ENCODE results near the gene TRIM24. TPM values are rescaled to one million over a fixed set of nuclear protein-coding genes. Genes with fewer than 3 reads are reported as not detected.
"Not testable (repeated sequence)": the region's sequence is repeated elsewhere in the genome, so short reads cannot be mapped to it uniquely, and the experiment has no call there.

Gene TRIM24
- total RNA-seq, 1 donor from 2014 or later = 17.3 TPM

- peaks cover 10% of the 10 kb centered on the region for H3K9me3 Mint-ChIP-seq
- DNase-seq = no peak
- no peaks in the 10 kb centered on the region for H3K27me3 Mint-ChIP-seq
- H3K4me3 Mint-ChIP-seq = no peak overlapping the region
- H3K36me3 Mint-ChIP-seq (ENCODE audit: low read depth) = peaks cover 19% of the 10 kb centered on the region
- H3K4me1 Mint-ChIP-seq = peaks cover 9% of the 10 kb centered on the region
- intact Hi-C loops (cut with micrococcal nuclease) = no loop called here
- H3K27ac Mint-ChIP-seq = no peak overlapping the region
Observed at GRCh38 chr7:138493535-138493934, 33.5 kb downstream of the TRIM24 start.

DNA sequence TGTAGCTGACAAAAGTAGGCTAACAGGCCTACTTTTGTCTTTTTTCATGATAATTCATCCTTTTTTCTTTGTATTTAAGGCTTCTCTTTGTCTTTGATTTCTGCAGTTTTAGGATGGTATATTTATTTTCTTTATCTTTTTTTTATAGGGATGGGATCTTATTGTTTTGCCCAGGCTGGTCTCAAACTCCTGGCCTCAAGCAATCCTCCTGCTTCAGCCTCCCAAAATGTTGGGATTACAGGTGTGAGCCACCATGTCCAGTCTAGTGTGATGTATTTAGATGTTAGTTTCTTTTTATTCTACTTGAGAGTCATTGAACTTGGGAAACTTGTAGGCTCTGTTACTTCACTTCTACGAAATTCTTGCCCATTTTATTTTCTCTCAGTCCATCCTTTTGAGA lies 35.4 kb downstream of the TRIM24 start:
- no peak for DNase-seq
- intact Hi-C loops (cut with micrococcal nuclease) = no loop called here
- no peaks in the 10 kb centered on the region for H3K27me3 Mint-ChIP-seq
- no peak overlapping the region for H3K4me3 Mint-ChIP-seq
- peaks cover 30% of the 10 kb centered on the region for H3K36me3 Mint-ChIP-seq (ENCODE audit: low read depth)
- peaks cover 9% of the 10 kb centered on the region for H3K4me1 Mint-ChIP-seq
- H3K27ac Mint-ChIP-seq = no peak overlapping the region
- H3K9me3 Mint-ChIP-seq = peaks cover 9% of the 10 kb centered on the region

DNA sequence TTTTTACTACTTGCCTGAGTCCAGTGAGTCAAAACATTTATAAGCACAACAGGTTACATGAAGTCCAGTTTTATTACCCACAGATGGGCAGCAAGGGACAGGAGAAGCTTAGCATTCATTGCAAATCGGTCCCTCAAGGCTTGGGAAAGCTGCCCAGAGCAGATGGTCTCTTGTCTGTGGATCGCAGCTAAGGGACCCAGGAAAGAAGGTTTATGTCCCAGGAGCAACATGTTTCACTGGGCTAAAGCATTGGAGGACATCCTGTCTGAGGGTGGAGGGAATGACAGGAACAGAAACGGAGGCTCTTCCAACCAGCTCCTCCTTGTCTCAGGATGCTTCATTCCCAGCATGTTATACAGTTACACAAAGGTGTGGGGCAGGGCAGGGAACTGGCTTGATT lies 39.3 kb downstream of the TRIM24 start:
- DNase-seq = no peak
- H3K9me3 Mint-ChIP-seq = peaks cover 9% of the 10 kb centered on the region
- H3K27ac Mint-ChIP-seq = no peak overlapping the region
- H3K36me3 Mint-ChIP-seq (ENCODE audit: low read depth) = peaks cover 27% of the 10 kb centered on the region
- intact Hi-C loops (cut with micrococcal nuclease) = no loop called here
- H3K4me1 Mint-ChIP-seq = peaks cover 6% of the 10 kb centered on the region
- H3K4me3 Mint-ChIP-seq = no peak overlapping the region
- no peaks in the 10 kb centered on the region for H3K27me3 Mint-ChIP-seq

DNA sequence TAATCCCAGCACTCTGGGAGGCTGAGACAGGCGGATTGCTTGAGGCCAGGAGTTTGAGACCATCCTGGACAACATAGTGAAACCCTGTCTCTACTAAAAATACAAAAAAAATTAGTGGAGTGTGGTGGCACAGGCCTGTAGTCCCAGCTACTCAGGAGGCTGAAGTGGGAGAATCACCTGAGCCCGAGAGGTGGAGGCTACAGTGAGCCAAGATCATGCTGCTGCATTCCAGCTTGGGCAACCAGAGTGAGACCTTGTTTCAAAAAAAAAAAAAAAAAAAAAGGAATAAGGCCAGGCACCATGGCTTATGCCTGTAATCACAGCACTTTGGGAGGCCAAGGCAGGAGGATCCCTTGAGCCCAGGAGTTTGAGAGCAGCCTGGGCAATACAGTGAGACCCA lies 40.2 kb downstream of the TRIM24 start:
- H3K4me1 Mint-ChIP-seq; DNase-seq; H3K27ac Mint-ChIP-seq; intact Hi-C loops (cut with micrococcal nuclease); H3K27me3 Mint-ChIP-seq; H3K4me3 Mint-ChIP-seq: not testable (repeated sequence)
- H3K9me3 Mint-ChIP-seq = peaks cover 13% of the 10 kb centered on the region
- peaks cover 33% of the 10 kb centered on the region for H3K36me3 Mint-ChIP-seq (ENCODE audit: low read depth)

- peaks cover 6% of the 10 kb centered on the region for H3K4me1 Mint-ChIP-seq
- peaks cover 36% of the 10 kb centered on the region for H3K36me3 Mint-ChIP-seq (ENCODE audit: low read depth)
- no peak for DNase-seq
- intact Hi-C loops (cut with micrococcal nuclease) = no loop called here
- no peaks in the 10 kb centered on the region for H3K27me3 Mint-ChIP-seq
- H3K4me3 Mint-ChIP-seq = no peak overlapping the region
- no peak overlapping the region for H3K27ac Mint-ChIP-seq
- H3K9me3 Mint-ChIP-seq = peaks cover 13% of the 10 kb centered on the region
Observed at GRCh38 chr7:138500892-138501291, 40.8 kb downstream of the TRIM24 start.

GRCh38 chr7:138502023-138502767 lies 42.1 kb downstream of the TRIM24 start:
- Mint-ChIP-seq H3K9me3 (peaks cover 14% of the 10 kb centered on the region), H3K27ac (no peak overlapping the region), H3K4me3 (no peak overlapping the region), H3K4me1 (peaks cover 10% of the 10 kb centered on the region), H3K27me3 (no peaks in the 10 kb centered on the region), H3K36me3 (ENCODE audit: low read depth) (peaks cover 39% of the 10 kb centered on the region)
- DNase-seq = no peak
- intact Hi-C loops (cut with micrococcal nuclease) = no loop called here

DNA sequence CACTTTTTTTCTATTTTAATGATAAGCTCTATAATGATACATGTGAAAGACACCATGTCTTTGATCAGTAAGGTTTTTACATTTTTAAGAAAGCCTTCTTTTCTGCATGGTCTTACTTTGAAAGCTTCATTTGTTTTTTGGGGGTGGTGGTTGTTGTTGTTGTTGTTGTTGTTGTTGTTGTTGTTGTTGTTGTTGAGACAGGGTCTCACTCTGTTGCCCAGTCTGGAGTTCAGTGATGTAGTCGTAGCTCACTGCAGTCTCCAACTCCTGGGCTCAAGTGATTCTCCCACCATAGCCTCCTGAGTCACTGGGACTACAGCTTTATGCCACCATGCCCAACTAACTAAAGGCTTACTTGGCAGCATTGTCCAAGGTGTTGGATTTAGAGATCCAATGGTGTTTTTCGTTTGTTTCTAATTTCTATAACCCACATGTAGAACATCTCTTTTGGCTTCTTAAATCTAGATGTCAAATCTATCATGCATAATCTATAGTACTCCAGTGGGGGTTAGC lies 45.4 kb downstream of the TRIM24 start:
- Mint-ChIP-seq H3K27me3 (no peaks in the 10 kb centered on the region), H3K4me1 (peaks cover 13% of the 10 kb centered on the region), H3K9me3 (peaks cover 10% of the 10 kb centered on the region), H3K4me3 (no peak overlapping the region), H3K36me3 (ENCODE audit: low read depth) (peaks cover 46% of the 10 kb centered on the region), H3K27ac (no peak overlapping the region)
- intact Hi-C loops (cut with micrococcal nuclease) = no loop called here
- DNase-seq = no peak

- intact Hi-C loops (cut with micrococcal nuclease) = no loop called here
- Mint-ChIP-seq H3K9me3 (peaks cover 14% of the 10 kb centered on the region), H3K4me1 (peaks cover 13% of the 10 kb centered on the region), H3K4me3 (no peak overlapping the region), H3K27me3 (no peaks in the 10 kb centered on the region), H3K36me3 (ENCODE audit: low read depth) (peaks cover 56% of the 10 kb centered on the region), H3K27ac (no peak overlapping the region)
- no peak for DNase-seq
Observed at GRCh38 chr7:138506764-138507163, 46.7 kb downstream of the TRIM24 start.

DNA sequence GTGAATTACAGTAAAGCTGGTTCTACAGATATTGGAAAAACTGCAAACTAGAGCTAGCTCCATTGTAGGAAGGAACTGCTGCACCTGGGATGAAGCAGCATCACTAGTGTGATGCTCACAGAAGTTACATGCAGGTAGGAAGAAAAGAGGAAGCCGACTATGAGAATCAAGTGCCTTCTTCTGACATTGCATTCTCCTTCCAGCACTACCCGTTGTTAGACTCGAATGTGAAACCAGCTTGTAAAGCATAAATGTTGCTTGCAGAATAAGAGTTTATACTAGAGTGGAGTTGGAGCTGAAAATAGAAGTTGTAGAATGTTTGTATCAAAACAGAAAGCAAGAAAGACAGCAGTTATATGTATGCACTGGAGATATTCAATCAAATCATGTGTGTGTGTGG lies 49.9 kb downstream of the TRIM24 start:
- DNase-seq = no peak
- H3K36me3 Mint-ChIP-seq (ENCODE audit: low read depth) = peaks cover 70% of the 10 kb centered on the region
- peaks cover 17% of the 10 kb centered on the region for H3K9me3 Mint-ChIP-seq
- peak overlapping the region; percentile 25 for H3K27ac Mint-ChIP-seq
- intact Hi-C loops (cut with micrococcal nuclease) = no loop called here
- H3K4me3 Mint-ChIP-seq = no peak overlapping the region
- H3K4me1 Mint-ChIP-seq = peaks cover 14% of the 10 kb centered on the region
- no peaks in the 10 kb centered on the region for H3K27me3 Mint-ChIP-seq

DNA sequence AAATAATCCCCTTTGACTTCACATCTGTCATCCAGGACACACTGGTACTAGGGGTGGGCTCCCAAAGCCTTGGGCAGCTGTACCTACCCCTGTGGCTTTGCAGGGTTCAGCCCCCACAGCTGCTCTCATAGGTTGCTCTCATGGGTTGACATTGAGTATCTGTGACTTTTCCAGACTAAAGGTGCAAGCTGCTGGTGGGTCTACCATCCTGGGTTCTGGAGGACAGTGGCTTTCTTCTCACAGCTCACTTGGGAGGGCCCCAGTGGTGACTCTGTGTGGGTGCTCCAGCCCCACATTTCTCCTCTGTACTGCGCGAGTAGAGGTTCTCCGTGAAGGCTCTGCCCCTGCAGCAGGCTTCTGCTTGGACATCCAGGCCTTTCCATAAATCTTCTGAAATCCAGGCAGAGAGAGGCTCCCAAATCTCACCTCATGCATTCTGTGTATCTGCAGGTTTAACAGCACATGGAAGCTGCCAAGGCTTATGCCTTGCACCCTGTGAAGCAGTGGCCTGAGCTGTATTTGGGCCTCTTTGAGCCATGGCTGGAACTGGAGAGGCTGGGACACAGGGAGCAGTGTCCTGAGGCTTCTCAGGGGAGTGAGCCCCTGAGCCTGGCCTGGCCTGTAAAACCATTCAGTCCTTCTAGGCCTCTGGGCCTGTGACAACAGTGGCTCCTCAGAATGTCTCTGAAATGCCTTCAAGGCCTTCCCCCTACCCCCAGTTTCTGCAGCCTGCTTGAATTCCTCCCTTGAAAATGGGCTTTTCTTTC lies 52.2 kb downstream of the TRIM24 start:
- Mint-ChIP-seq H3K27me3 (no peaks in the 10 kb centered on the region), H3K4me3 (no peak overlapping the region), H3K36me3 (ENCODE audit: low read depth) (peaks cover 63% of the 10 kb centered on the region), H3K4me1 (peaks cover 10% of the 10 kb centered on the region), H3K27ac (no peak overlapping the region), H3K9me3 (peaks cover 9% of the 10 kb centered on the region)
- DNase-seq = no peak
- intact Hi-C loops (cut with micrococcal nuclease) = no loop called here

DNA sequence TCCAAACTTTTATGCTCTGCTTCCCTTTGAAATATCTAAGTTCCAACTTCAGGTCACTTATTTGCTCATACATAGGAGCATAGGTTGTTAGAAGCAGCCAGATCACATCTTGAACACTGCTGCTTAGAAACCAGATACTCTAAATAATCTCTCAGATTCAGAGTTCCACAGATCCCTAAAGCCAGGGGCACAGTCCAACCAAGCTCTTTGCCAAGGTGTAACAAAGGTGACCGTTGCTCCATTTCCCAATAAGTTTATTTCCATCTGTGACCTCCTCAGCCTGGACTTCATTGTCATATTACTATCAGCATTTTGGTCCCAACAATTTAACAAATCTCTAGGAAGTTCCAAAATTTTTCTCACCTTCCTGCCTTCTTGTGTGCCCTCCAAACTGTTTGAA lies 52.8 kb downstream of the TRIM24 start:
- peaks cover 9% of the 10 kb centered on the region for H3K9me3 Mint-ChIP-seq
- H3K4me1 Mint-ChIP-seq = peaks cover 10% of the 10 kb centered on the region
- peaks cover 66% of the 10 kb centered on the region for H3K36me3 Mint-ChIP-seq (ENCODE audit: low read depth)
- H3K27ac Mint-ChIP-seq = no peak overlapping the region
- no peak overlapping the region for H3K4me3 Mint-ChIP-seq
- intact Hi-C loops (cut with micrococcal nuclease) = no loop called here
- no peaks in the 10 kb centered on the region for H3K27me3 Mint-ChIP-seq
- DNase-seq = no peak

GRCh38 chr7:138513344-138513871 lies 53.3 kb downstream of the TRIM24 start:
- Mint-ChIP-seq H3K4me1 (peaks cover 7% of the 10 kb centered on the region), H3K4me3 (no peak overlapping the region), H3K36me3 (ENCODE audit: low read depth) (peaks cover 60% of the 10 kb centered on the region), H3K27me3 (no peaks in the 10 kb centered on the region), H3K27ac (no peak overlapping the region), H3K9me3 (peaks cover 9% of the 10 kb centered on the region)
- no peak for DNase-seq
- intact Hi-C loops (cut with micrococcal nuclease) = no loop called here

DNA sequence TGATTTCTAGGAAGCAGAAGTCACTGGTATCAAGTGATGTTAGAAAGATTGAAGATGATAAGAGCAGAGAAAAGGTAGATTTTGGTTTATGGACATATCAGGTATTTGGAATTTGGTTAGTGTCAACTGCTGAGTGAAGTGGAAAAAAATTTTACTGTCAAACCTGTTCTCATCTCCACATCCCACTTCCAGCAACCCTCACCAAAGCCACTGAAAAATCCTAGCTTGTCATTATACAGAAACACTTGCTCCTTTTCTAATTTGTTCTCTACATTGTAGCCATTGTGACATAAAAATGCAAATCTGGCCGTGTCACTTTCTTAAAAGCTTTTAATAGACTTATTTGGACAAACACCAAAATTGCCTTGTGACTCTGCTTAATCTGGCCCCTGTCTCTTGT lies 54.0 kb downstream of the TRIM24 start:
- intact Hi-C loops (cut with micrococcal nuclease) = no loop called here
- DNase-seq = no peak
- no peaks in the 10 kb centered on the region for H3K27me3 Mint-ChIP-seq
- peaks cover 60% of the 10 kb centered on the region for H3K36me3 Mint-ChIP-seq (ENCODE audit: low read depth)
- H3K9me3 Mint-ChIP-seq = peaks cover 9% of the 10 kb centered on the region
- H3K4me1 Mint-ChIP-seq = peaks cover 7% of the 10 kb centered on the region
- H3K4me3 Mint-ChIP-seq = no peak overlapping the region
- H3K27ac Mint-ChIP-seq = no peak overlapping the region

- intact Hi-C loops (cut with micrococcal nuclease) = no loop called here
- H3K4me3 Mint-ChIP-seq = no peak overlapping the region
- H3K27me3 Mint-ChIP-seq = no peaks in the 10 kb centered on the region
- H3K36me3 Mint-ChIP-seq (ENCODE audit: low read depth) = peaks cover 66% of the 10 kb centered on the region
- peaks cover 9% of the 10 kb centered on the region for H3K9me3 Mint-ChIP-seq
- no peak overlapping the region for H3K27ac Mint-ChIP-seq
- no peak for DNase-seq
- H3K4me1 Mint-ChIP-seq = peaks cover 4% of the 10 kb centered on the region
Observed at GRCh38 chr7:138515001-138515528, 55.0 kb downstream of the TRIM24 start.
